Measurements from ENCODE around the gene RNLS. TPM values are rescaled to one million over a fixed set of nuclear protein-coding genes. Genes with fewer than 3 reads are reported as not detected.

RNLS gene
- total RNA-seq, 1 experiment from 2014 or later, result 8.7 TPM

DNA sequence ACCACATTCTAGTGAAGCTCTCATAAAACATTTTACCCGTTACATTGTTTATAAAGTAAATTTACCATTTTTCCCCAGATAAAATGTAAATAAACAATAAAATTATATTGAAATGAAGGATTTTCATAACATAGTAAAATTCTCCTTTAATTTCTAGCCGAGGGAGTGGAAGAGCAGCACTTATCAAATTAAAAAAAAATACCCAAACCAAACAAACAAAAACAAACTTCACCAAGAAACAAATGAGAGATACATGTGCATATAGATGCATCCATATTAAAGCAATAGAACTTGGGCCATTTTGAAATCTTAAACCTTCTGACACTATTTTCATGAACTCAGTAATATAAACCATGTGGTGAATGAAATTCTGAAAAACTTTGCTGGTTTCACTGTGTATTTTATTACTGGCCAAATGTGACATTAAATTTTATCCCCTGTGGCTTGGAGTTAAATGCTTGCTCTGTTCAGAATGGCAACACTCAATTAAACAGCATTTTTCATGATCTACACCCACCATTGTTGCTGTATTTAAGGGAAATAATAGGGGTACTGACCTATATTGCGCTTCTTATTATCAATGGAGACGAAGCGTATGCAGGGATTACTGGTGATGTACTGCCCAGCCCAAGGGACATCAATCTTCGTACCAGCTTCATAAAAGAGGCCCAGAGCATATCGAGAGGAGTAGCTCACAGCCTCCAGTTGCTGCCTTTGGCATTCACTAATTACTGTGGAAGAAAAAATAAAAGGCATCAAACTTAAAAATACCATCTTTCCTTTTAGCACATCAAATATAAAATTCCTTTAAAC lies 220.9 kb downstream of the RNLS start:
- no peak for ATAC-seq
- ChIA-PET CTCF (no interaction called here), POLR2A (no interaction called here)
- H3K4me3 Mint-ChIP-seq, result no peak overlapping the region
- DNase-seq (ENCODE audit: low spot score), result no peak
- H3K9me3 Mint-ChIP-seq, result peaks cover 5% of the 10 kb centered on the region
- H3K27ac Mint-ChIP-seq, result no peak overlapping the region
- peaks cover 2% of the 10 kb centered on the region; the same call in 1 of the 2 replicates for H3K36me3 Mint-ChIP-seq
- H3K27me3 Mint-ChIP-seq (ENCODE audit: low read depth), result no peaks in the 10 kb centered on the region
- TF ChIP-seq SP1 (CRISPR knock-in tag; conservative IDR thresholded peaks at IDR 0.05), result no peak
- no peak for TF ChIP-seq CTCF (IDR thresholded peaks at IDR 0.05)
- no peak for TF ChIP-seq ATF2 (CRISPR knock-in tag; IDR thresholded peaks at IDR 0.05; ENCODE audit: borderline replicate concordance, low read depth)
- no peak for TF ChIP-seq TCF7 (CRISPR knock-in tag; IDR thresholded peaks at IDR 0.05; ENCODE audit: low read depth)
- TF ChIP-seq, protein P1, sequence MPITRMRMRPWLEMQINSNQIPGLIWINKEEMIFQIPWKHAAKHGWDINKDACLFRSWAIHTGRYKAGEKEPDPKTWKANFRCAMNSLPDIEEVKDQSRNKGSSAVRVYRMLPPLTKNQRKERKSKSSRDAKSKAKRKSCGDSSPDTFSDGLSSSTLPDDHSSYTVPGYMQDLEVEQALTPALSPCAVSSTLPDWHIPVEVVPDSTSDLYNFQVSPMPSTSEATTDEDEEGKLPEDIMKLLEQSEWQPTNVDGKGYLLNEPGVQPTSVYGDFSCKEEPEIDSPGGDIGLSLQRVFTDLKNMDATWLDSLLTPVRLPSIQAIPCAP (CRISPR knock-in tag; IDR thresholded peaks at IDR 0.05), result no peak
- no peak for TF ChIP-seq ZBTB21 (CRISPR knock-in tag; IDR thresholded peaks at IDR 0.05; ENCODE audit: borderline replicate concordance)
- TF ChIP-seq FOXP4 (CRISPR knock-in tag; IDR thresholded peaks at IDR 0.05), result no peak
- no peak for TF ChIP-seq ZNF416 (CRISPR knock-in tag; IDR thresholded peaks at IDR 0.05)
- no peak for TF ChIP-seq NR2C2 (CRISPR knock-in tag; IDR thresholded peaks at IDR 0.05)
- TF ChIP-seq, protein P2, sequence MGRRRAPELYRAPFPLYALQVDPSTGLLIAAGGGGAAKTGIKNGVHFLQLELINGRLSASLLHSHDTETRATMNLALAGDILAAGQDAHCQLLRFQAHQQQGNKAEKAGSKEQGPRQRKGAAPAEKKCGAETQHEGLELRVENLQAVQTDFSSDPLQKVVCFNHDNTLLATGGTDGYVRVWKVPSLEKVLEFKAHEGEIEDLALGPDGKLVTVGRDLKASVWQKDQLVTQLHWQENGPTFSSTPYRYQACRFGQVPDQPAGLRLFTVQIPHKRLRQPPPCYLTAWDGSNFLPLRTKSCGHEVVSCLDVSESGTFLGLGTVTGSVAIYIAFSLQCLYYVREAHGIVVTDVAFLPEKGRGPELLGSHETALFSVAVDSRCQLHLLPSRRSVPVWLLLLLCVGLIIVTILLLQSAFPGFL (CRISPR knock-in tag; IDR thresholded peaks at IDR 0.05; ENCODE audit: borderline replicate concordance), result no peak
- TF ChIP-seq CREM (CRISPR knock-in tag; IDR thresholded peaks at IDR 0.05), result no peak
- TF ChIP-seq, protein P3, sequence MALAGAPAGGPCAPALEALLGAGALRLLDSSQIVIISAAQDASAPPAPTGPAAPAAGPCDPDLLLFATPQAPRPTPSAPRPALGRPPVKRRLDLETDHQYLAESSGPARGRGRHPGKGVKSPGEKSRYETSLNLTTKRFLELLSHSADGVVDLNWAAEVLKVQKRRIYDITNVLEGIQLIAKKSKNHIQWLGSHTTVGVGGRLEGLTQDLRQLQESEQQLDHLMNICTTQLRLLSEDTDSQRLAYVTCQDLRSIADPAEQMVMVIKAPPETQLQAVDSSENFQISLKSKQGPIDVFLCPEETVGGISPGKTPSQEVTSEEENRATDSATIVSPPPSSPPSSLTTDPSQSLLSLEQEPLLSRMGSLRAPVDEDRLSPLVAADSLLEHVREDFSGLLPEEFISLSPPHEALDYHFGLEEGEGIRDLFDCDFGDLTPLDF (CRISPR knock-in tag; IDR thresholded peaks at IDR 0.05), result no peak
- TF ChIP-seq FOXJ3 (CRISPR knock-in tag; IDR thresholded peaks at IDR 0.05; ENCODE audit: borderline replicate concordance), result no peak
- TF ChIP-seq, protein P4, sequence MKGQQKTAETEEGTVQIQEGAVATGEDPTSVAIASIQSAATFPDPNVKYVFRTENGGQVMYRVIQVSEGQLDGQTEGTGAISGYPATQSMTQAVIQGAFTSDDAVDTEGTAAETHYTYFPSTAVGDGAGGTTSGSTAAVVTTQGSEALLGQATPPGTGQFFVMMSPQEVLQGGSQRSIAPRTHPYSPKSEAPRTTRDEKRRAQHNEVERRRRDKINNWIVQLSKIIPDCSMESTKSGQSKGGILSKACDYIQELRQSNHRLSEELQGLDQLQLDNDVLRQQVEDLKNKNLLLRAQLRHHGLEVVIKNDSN (CRISPR knock-in tag; IDR thresholded peaks at IDR 0.05), result no peak
- TF ChIP-seq E2F5 (CRISPR knock-in tag; IDR thresholded peaks at IDR 0.05), result no peak
- TF ChIP-seq ZNF423 (CRISPR knock-in tag; IDR thresholded peaks at IDR 0.05), result no peak
- no peak for TF ChIP-seq NFE2L1 (CRISPR knock-in tag; IDR thresholded peaks at IDR 0.05)
- TF ChIP-seq, protein P5, sequence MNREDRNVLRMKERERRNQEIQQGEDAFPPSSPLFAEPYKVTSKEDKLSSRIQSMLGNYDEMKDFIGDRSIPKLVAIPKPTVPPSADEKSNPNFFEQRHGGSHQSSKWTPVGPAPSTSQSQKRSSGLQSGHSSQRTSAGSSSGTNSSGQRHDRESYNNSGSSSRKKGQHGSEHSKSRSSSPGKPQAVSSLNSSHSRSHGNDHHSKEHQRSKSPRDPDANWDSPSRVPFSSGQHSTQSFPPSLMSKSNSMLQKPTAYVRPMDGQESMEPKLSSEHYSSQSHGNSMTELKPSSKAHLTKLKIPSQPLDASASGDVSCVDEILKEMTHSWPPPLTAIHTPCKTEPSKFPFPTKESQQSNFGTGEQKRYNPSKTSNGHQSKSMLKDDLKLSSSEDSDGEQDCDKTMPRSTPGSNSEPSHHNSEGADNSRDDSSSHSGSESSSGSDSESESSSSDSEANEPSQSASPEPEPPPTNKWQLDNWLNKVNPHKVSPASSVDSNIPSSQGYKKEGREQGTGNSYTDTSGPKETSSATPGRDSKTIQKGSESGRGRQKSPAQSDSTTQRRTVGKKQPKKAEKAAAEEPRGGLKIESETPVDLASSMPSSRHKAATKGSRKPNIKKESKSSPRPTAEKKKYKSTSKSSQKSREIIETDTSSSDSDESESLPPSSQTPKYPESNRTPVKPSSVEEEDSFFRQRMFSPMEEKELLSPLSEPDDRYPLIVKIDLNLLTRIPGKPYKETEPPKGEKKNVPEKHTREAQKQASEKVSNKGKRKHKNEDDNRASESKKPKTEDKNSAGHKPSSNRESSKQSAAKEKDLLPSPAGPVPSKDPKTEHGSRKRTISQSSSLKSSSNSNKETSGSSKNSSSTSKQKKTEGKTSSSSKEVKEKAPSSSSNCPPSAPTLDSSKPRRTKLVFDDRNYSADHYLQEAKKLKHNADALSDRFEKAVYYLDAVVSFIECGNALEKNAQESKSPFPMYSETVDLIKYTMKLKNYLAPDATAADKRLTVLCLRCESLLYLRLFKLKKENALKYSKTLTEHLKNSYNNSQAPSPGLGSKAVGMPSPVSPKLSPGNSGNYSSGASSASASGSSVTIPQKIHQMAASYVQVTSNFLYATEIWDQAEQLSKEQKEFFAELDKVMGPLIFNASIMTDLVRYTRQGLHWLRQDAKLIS (CRISPR knock-in tag; IDR thresholded peaks at IDR 0.05; ENCODE audit: borderline replicate concordance), result no peak
- no peak for TF ChIP-seq CDX4 (CRISPR knock-in tag; IDR thresholded peaks at IDR 0.05; ENCODE audit: borderline replicate concordance)
- H3K4me1 Mint-ChIP-seq, result no peaks in the 10 kb centered on the region

Measured in WTC11 (cell line).